ENCODE measurements around the gene ZNF106. TPM values are rescaled to one million over a fixed set of nuclear protein-coding genes. Genes with fewer than 3 reads are reported as not detected.

The ZNF106 gene
- total RNA-seq, 1 experiment from 2014 or later: 34.7 TPM

DNA sequence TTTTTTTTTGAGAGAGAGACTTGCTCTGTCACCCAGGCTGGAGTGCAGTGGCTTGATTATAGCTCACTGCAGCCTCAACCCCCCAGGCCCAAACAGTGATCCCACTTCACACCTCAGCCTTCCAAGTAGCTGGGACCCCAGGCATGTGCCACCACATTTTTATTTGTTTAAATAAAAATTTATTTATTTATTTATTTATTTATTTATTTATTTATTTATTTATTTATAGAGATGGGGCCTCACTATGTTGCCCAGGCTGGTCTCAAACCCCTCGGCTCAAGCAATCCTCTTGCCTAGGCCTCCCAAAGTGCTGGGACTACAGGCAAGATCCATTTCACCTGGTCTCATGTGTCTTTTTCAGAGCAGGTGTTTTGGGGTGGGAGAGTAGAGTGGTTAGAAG, 116.1 kb downstream of the ZNF106 start:
- Mint-ChIP-seq H3K9me3 (ENCODE audit: low read depth, unreplicated experiment) (no peaks in the 10 kb centered on the region), H3K36me3 (ENCODE audit: insufficient read depth, unreplicated experiment) (no peaks in the 10 kb centered on the region)

GRCh38 chr15:42373936-42374335, 117.0 kb downstream of the ZNF106 start:
- Mint-ChIP-seq H3K4me3 (ENCODE audit: low read depth, unreplicated experiment) (no peak overlapping the region), H3K4me1 (ENCODE audit: low read depth, unreplicated experiment) (no peaks in the 10 kb centered on the region), H3K27me3 (ENCODE audit: unreplicated experiment) (no peaks in the 10 kb centered on the region), H3K27ac (ENCODE audit: unreplicated experiment) (no peak overlapping the region), H3K36me3 (ENCODE audit: insufficient read depth, unreplicated experiment) (no peaks in the 10 kb centered on the region), H3K9me3 (ENCODE audit: low read depth, unreplicated experiment) (no peaks in the 10 kb centered on the region)
- CTCF ChIA-PET: interaction anchor here (0.7 kb wide), 1 partner anchor 92 kb away, joined by 12 read pairs; no protein-coding TSS in a partner anchor
- intact Hi-C loops (cut with micrococcal nuclease; ENCODE audit: unreplicated experiment): no loop called here
- no TSS peak for BruUV-seq (replicated peaks)
- TF ChIP-seq CTCF (IDR thresholded peaks at IDR 0.05; ENCODE audit: unreplicated experiment): no peak
- DNase-seq: no peak

More for the DNA sequence above, 116.1 kb downstream of the ZNF106 start:
- H3K27ac Mint-ChIP-seq (ENCODE audit: unreplicated experiment): no peak overlapping the region
- H3K4me3 Mint-ChIP-seq (ENCODE audit: low read depth, unreplicated experiment): no peak overlapping the region
- CTCF ChIA-PET: interaction anchor here (0.7 kb wide), 1 partner anchor 91 kb away, joined by 12 read pairs; no protein-coding TSS in a partner anchor
- no TSS peak for BruUV-seq (replicated peaks)
- no peak for TF ChIP-seq CTCF (IDR thresholded peaks at IDR 0.05; ENCODE audit: unreplicated experiment)
- H3K27me3 Mint-ChIP-seq (ENCODE audit: unreplicated experiment): no peaks in the 10 kb centered on the region
- no peak for DNase-seq
- no peaks in the 10 kb centered on the region for H3K4me1 Mint-ChIP-seq (ENCODE audit: low read depth, unreplicated experiment)
- intact Hi-C loops (cut with micrococcal nuclease; ENCODE audit: unreplicated experiment): no loop called here

DNA sequence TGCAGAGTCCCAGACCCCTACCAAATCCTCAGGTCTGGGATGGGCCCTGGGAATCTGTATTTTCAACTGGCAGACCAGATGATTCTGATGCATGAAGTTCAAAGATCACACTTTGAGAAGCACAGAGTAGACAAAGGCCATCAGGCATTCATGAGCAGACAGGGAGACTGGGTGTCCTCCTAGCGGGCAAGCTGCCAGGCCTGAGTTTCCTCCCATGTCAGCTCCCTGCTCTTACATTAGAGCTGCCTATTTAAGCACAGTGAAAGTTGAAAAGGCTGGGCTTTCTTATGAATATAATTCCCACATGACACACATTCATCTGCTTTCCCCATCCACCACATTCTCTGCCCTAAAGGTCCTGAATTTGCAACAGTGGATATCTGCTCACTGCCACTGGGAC, 117.7 kb downstream of the ZNF106 start:
- Mint-ChIP-seq H3K9me3 (ENCODE audit: low read depth, unreplicated experiment) (no peaks in the 10 kb centered on the region), H3K27me3 (ENCODE audit: unreplicated experiment) (no peaks in the 10 kb centered on the region), H3K4me3 (ENCODE audit: low read depth, unreplicated experiment) (no peak overlapping the region), H3K27ac (ENCODE audit: unreplicated experiment) (no peak overlapping the region), H3K36me3 (ENCODE audit: insufficient read depth, unreplicated experiment) (no peaks in the 10 kb centered on the region), H3K4me1 (ENCODE audit: low read depth, unreplicated experiment) (no peaks in the 10 kb centered on the region)
- CTCF ChIA-PET: no interaction called here
- no TSS peak for BruUV-seq (replicated peaks)
- no peak for TF ChIP-seq CTCF (IDR thresholded peaks at IDR 0.05; ENCODE audit: unreplicated experiment)
- intact Hi-C loops (cut with micrococcal nuclease; ENCODE audit: unreplicated experiment): no loop called here
- no peak for DNase-seq

DNA sequence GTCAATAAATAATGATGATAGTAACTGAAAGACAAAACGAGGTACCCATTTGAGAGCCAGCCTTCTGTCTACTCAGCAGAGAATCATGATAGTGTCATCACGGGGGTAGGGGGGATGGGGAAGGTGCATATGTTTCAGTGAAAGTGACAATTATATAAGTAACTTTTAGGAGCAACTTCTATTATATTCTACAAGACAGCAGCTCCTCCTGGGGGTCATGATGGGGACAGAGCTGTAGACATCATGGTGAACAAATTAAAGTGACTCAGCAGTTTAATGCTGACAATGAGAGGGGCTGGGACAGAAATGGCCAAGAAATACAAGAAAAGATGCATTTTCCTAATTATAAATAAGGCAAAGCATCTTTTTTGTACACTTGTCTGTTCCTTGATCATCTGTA, 119.8 kb downstream of the ZNF106 start:
- CTCF ChIA-PET: interaction anchor here (0.6 kb wide), 1 partner anchor 28 kb away, joined by 6 read pairs; no protein-coding TSS in a partner anchor
- BruUV-seq (replicated peaks): no TSS peak
- Mint-ChIP-seq H3K4me1 (ENCODE audit: low read depth, unreplicated experiment) (no peaks in the 10 kb centered on the region), H3K27ac (ENCODE audit: unreplicated experiment) (no peak overlapping the region), H3K36me3 (ENCODE audit: insufficient read depth, unreplicated experiment) (no peaks in the 10 kb centered on the region), H3K9me3 (ENCODE audit: low read depth, unreplicated experiment) (no peaks in the 10 kb centered on the region), H3K27me3 (ENCODE audit: unreplicated experiment) (peaks cover 2% of the 10 kb centered on the region), H3K4me3 (ENCODE audit: low read depth, unreplicated experiment) (no peak overlapping the region)
- TF ChIP-seq CTCF (IDR thresholded peaks at IDR 0.05; ENCODE audit: unreplicated experiment): no peak
- no peak for DNase-seq
- intact Hi-C loops (cut with micrococcal nuclease; ENCODE audit: unreplicated experiment): no loop called here
